ENCODE data around the gene CD55. TPM values are rescaled to one million over a fixed set of nuclear protein-coding genes. Genes with fewer than 3 reads are reported as not detected.

The CD55 gene
- total RNA-seq, 1 experiment from 2014 or later: 17.3 TPM

GRCh38 chr1:207318072-207318619 is 3.3 kb upstream of the CD55 start:
- H3K9ac ChIP-seq (ENCODE audit: extremely low read depth, insufficient read length, low read length): no peak overlapping the region
- H3T11ph ChIP-seq (ENCODE audit: low read length): no peak overlapping the region
- no peak overlapping the region for H3K23ac ChIP-seq (ENCODE audit: insufficient read length, low read depth, low read length)
- H4K20me1 ChIP-seq (ENCODE audit: control insufficient read depth, insufficient read depth, insufficient read length): no peaks in the 10 kb centered on the region
- no peaks in the 10 kb centered on the region for H3K9me3 ChIP-seq (ENCODE audit: control insufficient read depth, low read depth, low read length)
- H3K27ac ChIP-seq (ENCODE audit: insufficient read length, low read depth, low read length): no peak overlapping the region
- H3K4me3 Mint-ChIP-seq: no peak overlapping the region
- no peak overlapping the region for H3K56ac ChIP-seq (ENCODE audit: insufficient read length, low read depth, low read length)
- no peak overlapping the region for H3K4ac ChIP-seq (ENCODE audit: low read depth, low read length)
- H3K79me1 ChIP-seq (ENCODE audit: insufficient read depth, low read depth, low read length, poor library complexity, severe bottlenecking): no peaks in the 10 kb centered on the region
- H2AFZ ChIP-seq (ENCODE audit: low read length): no peak overlapping the region
- no peak overlapping the region for H3K27ac Mint-ChIP-seq
- no CpG with 5 or more reads among the region's 3 CpGs for WGBS (ENCODE audit: extremely low coverage, insufficient read length, low lambda C conversion rate)
- H3K9me3 Mint-ChIP-seq: no peaks in the 10 kb centered on the region; a peak in 1 of 5 replicates
- peaks cover 3% of the 10 kb centered on the region for H3K23me2 ChIP-seq (ENCODE audit: insufficient read length, low read depth, low read length, poor library complexity, severe bottlenecking)
- no peak overlapping the region for H4K5ac ChIP-seq (ENCODE audit: insufficient read length, low read depth, low read length)
- H3K4me1 ChIP-seq (ENCODE audit: insufficient read depth, low read length): no peaks in the 10 kb centered on the region; the same call in 1 of the 2 replicates
- no peak for DNase-seq
- TF ChIP-seq CTCF (conservative IDR thresholded peaks at IDR 0.05): no peak
- no peak overlapping the region for H4K8ac ChIP-seq (replicated peaks; ENCODE audit: insufficient read length, low read depth, low read length)
- H2BK12ac ChIP-seq (ENCODE audit: insufficient read length, low read depth, low read length): no peak overlapping the region
- no peaks in the 10 kb centered on the region for H3K27me3 ChIP-seq (ENCODE audit: insufficient read depth, low read length)
- H2BK20ac ChIP-seq (ENCODE audit: low read depth, low read length, poor library complexity, severe bottlenecking): no peak overlapping the region
- peaks cover 24 to 29% of the 10 kb centered on the region in 2 experiments for H3K4me1 Mint-ChIP-seq
- H3K36me3 Mint-ChIP-seq (ENCODE audit: insufficient read depth in 1 of 3, low read depth in 3 of 3): no peaks in the 10 kb centered on the region; a peak in 1 of 7 replicates
- H3K79me2 ChIP-seq (ENCODE audit: insufficient read depth, low read length): no peaks in the 10 kb centered on the region
- H2BK15ac ChIP-seq (ENCODE audit: low read depth, low read length): no peak overlapping the region
- no peak overlapping the region for H2AK5ac ChIP-seq (ENCODE audit: insufficient read length, low read length)
- no peak overlapping the region for H3K14ac ChIP-seq (ENCODE audit: insufficient read depth, low read length)
- no peak overlapping the region for H2BK5ac ChIP-seq (ENCODE audit: insufficient read length, low read length)
- no peaks in the 10 kb centered on the region for H3K27me3 Mint-ChIP-seq (ENCODE audit: low read depth)
- H4K91ac ChIP-seq (ENCODE audit: insufficient read length, low read depth, low read length): no peak overlapping the region
- no peak overlapping the region for H3K18ac ChIP-seq (ENCODE audit: insufficient read length, low read depth, low read length)
- no peak overlapping the region for H2BK120ac ChIP-seq (ENCODE audit: low read depth, low read length, poor library complexity, severe bottlenecking)
- no peak overlapping the region for H3K4me2 ChIP-seq (ENCODE audit: insufficient read depth, insufficient read length, low read length)
